HepG2 (cell line): ENCODE measurements around the gene MARCHF2. TPM values are rescaled to one million over a fixed set of nuclear protein-coding genes. Genes with fewer than 3 reads are reported as not detected.
A peak's percentile ranks its signal among the peaks of the same experiment; 100 is the strongest.

ENCODE experiments used
- CREB1 ChIP-seq, 2 experiments: fragments of 450-650 bp in 1 of 2; IDR thresholded peaks; 2 replicates each; pipeline ENCODE4 v1.6.1; 2016 to 2017; ENCODE audit warnings: control low read depth in 1 of 2, mild to moderate bottlenecking in 1 of 2, missing compliant biosample characterization in 1 of 2, missing genetic modification characterization in 1 of 2
- ETV5 ChIP-seq: IDR thresholded peaks from 2 replicates; pipeline ENCODE4 v1.6.1; 2018; ENCODE audit warnings: missing biosample characterization, missing genetic modification reagents, inconsistent platforms, borderline replicate concordance
- HCFC1 ChIP-seq: fragments of 150-350 bp; IDR thresholded peaks from 2 replicates; pipeline ENCODE4 v1.6.1; 2014; ENCODE audit warnings: low read depth, low read length
- HNF1A ChIP-seq, 2 experiments: sonication (generic) in 1 of 2; formaldehyde crosslinking in 1 of 2; IDR thresholded peaks; 2 replicates each; pipeline versions ENCODE4 v1.4.0 to v1.6.1; 2016 to 2020; ENCODE audit warnings: borderline replicate concordance in 1 of 2, low read depth in 1 of 2, mild to moderate bottlenecking in 1 of 2, missing genetic modification reagents in 1 of 2
- HNRNPK ChIP-seq: fragments of 200-400 bp; formaldehyde crosslinking; IDR thresholded peaks from 2 replicates; pipeline ENCODE4 v1.6.1; 2018; ENCODE audit warnings: low read length, low read depth, moderate library complexity, mild to moderate bottlenecking; ENCODE audit not compliant: poor library complexity, severe bottlenecking
- HOXA9 ChIP-seq: sonication (generic); formaldehyde crosslinking; IDR thresholded peaks from 2 replicates; pipeline ENCODE4 v1.8.1; 2022; ENCODE audit warnings: missing genetic modification reagents, mild to moderate bottlenecking, moderate library complexity, borderline replicate concordance
- IKZF4 ChIP-seq: sonication (generic); formaldehyde crosslinking; IDR thresholded peaks from 2 replicates; pipeline ENCODE4 v1.5.1; 2020; ENCODE audit warnings: borderline replicate concordance, mild to moderate bottlenecking, low read depth, missing genetic modification reagents; ENCODE audit errors: not compliant biosample characterization
- MAFK ChIP-seq, 2 experiments: IDR thresholded peaks in 1 of 2; conservative IDR thresholded peaks in 1 of 2; 2 replicates each; pipeline ENCODE4 v1.6.1; 2011; ENCODE audit warnings: improper control_type of control experiment in 2 of 2, low read length in 2 of 2
- NFATC3 ChIP-seq: sonication (generic); formaldehyde crosslinking; IDR thresholded peaks from 2 replicates; pipeline ENCODE4 v1.5.1; 2020; ENCODE audit warnings: mild to moderate bottlenecking, missing genetic modification reagents
- REXO4 ChIP-seq: sonication (generic); formaldehyde crosslinking; IDR thresholded peaks from 2 replicates; pipeline ENCODE4 v1.8.0; 2022; ENCODE audit warnings: missing genetic modification reagents, mild to moderate bottlenecking, borderline replicate concordance
- SRF ChIP-seq: IDR thresholded peaks from 2 replicates; pipeline ENCODE4 v1.6.1; 2011; ENCODE audit warnings: mild to moderate bottlenecking, low read depth, low read length, moderate library complexity
- STAG1 ChIP-seq: sonication (generic); formaldehyde crosslinking; IDR thresholded peaks from 2 replicates; pipeline ENCODE4 v1.4.0; 2020; ENCODE audit warnings: missing genetic modification reagents
- ZBTB3 ChIP-seq: sonication (generic); formaldehyde crosslinking; IDR thresholded peaks from 2 replicates; pipeline ENCODE4 v1.4.0; 2020; ENCODE audit warnings: low read depth, mild to moderate bottlenecking, moderate library complexity, missing genetic modification reagents, borderline replicate concordance
- ZNF121 ChIP-seq: sonication (generic); formaldehyde crosslinking; IDR thresholded peaks from 2 replicates; pipeline ENCODE4 v1.5.0; 2020; ENCODE audit warnings: mild to moderate bottlenecking, missing genetic modification reagents
- ZNF224 ChIP-seq: sonication (generic); formaldehyde crosslinking; IDR thresholded peaks from 2 replicates; pipeline ENCODE4 v1.5.0; 2020; ENCODE audit warnings: mild to moderate bottlenecking, missing genetic modification reagents
- ZNF230 ChIP-seq: sonication (generic); formaldehyde crosslinking; IDR thresholded peaks from 2 replicates; pipeline ENCODE4 v1.4.0; 2020; ENCODE audit warnings: mild to moderate bottlenecking, missing genetic modification reagents
- ZNF431 ChIP-seq: sonication (generic); formaldehyde crosslinking; IDR thresholded peaks from 2 replicates; pipeline ENCODE4 v1.9.0; 2022; ENCODE audit warnings: missing genetic modification reagents, low read depth, mild to moderate bottlenecking, borderline replicate concordance
- ZNF513 ChIP-seq: sonication (generic); formaldehyde crosslinking; conservative IDR thresholded peaks from 2 replicates; pipeline ENCODE4 v1.5.0; 2020; ENCODE audit warnings: missing genetic modification reagents
- ZNF550 ChIP-seq: sonication (generic); formaldehyde crosslinking; IDR thresholded peaks from 2 replicates; pipeline ENCODE4 v1.4.0; 2020; ENCODE audit warnings: mild to moderate bottlenecking, missing genetic modification reagents, borderline replicate concordance
- ZNF616 ChIP-seq: sonication (generic); formaldehyde crosslinking; IDR thresholded peaks from 2 replicates; pipeline ENCODE4 v1.5.0; 2020; ENCODE audit warnings: low read depth, mild to moderate bottlenecking, missing genetic modification reagents
- ZNF747 ChIP-seq: sonication (generic); formaldehyde crosslinking; IDR thresholded peaks from 2 replicates; pipeline ENCODE4 v1.8.1; 2023; ENCODE audit warnings: missing genetic modification reagents, mild to moderate bottlenecking, borderline replicate concordance
- ZSCAN20 ChIP-seq: sonication (generic); formaldehyde crosslinking; IDR thresholded peaks from 2 replicates; pipeline ENCODE4 v1.4.0; 2020; ENCODE audit warnings: missing genetic modification reagents, mild to moderate bottlenecking, borderline replicate concordance
- polyA plus RNA-seq, 8 experiments: library from polyadenylated mRNA; depleted of rRNA in 3 of 8; stranded (reverse) in 7 of 8; unstranded in 1 of 8; fragments of >200 nt; fragmentation: Illumina TruSeq in 4 of 8; extraction: Trizol in 4 of 8; gene quantifications; 2 replicates each; pipeline versions ENCODE4 v1.2.1 to v1.2.3, GENCODE V29; 2011 to 2016; ENCODE audit warnings: low read depth in 4 of 8, missing spikeins in 1 of 8, mixed read lengths in 1 of 8; ENCODE audit not compliant: insufficient read depth in 1 of 8
- total RNA-seq, 5 experiments: library from RNA; depleted of rRNA; stranded (reverse); fragments of >200 nt; fragmentation: Illumina TruSeq; extraction: Trizol; gene quantifications; 2 replicates each; pipeline ENCODE4 v1.2.3, GENCODE V29; 2016; ENCODE audit warnings: low read depth in 1 of 5

Gene MARCHF2
- total and polyA plus RNA-seq, 2 of the 13 experiments (the other 11 are each of a cell fraction or from before 2014, with no cell fraction given) = 12.7 to 13.0 TPM

DNA sequence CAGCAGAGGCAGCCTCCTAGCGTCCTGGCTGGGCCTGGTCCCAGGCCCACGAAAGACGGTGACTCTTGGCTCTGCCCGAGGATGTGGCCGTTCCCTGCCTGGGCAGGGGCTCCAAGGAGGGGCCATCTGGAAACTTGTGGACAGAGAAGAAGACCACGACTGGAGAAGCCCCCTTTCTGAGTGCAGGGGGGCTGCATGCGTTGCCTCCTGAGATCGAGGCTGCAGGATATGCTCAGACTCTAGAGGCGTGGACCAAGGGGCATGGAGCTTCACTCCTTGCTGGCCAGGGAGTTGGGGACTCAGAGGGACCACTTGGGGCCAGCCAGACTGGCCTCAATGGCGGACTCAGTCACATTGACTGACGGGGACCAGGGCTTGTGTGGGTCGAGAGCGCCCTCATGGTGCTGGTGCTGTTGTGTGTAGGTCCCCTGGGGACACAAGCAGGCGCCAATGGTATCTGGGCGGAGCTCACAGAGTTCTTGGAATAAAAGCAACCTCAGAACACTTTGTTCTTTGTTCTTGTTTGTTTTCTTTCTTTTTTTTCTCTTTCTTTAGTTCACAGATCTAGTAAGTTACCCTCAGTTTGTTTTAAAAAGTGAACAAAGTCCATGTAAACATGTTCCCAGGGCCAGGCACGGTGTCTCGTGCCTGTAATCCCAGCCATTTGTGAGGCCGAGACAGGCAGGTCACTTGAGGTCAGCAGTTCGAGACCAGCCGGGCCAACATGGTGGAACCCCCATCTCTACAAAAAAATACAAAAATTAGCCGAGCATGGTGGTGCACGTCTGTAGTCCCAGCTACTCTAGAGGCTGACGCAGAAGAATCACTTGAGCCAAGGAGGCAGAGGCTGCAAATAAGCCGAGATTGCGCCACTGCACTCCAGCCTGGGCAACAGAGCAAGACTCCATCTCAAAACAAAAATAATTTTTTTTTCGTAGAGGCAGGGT, 39.0 kb upstream of the MARCHF2 start (continued):
- TF ChIP-seq SRF (no peak), HCFC1 (no peak), ZNF513 (no peak), ETV5 (CRISPR knock-in tag) (peak; percentile 52; the same call in 1 of the 2 replicates), ZNF224 (0 out of 2 replicates have a peak, but pooled peaks have one; percentile 56), ZSCAN20 (CRISPR knock-in tag) (no peak), MAFK (conservative IDR thresholded peaks at IDR 0.05 in 1 of 2, IDR thresholded peaks at IDR 0.05 in 1 of 2; ENCODE audit: low read length in 2 of 2) (0 out of 4 replicates have a peak, but pooled peaks of 1 of the 2 experiments have one; percentile 12), CREB1 (IDR thresholded peaks at IDR 0.05) (no peak), CREB1 (CRISPR knock-in tag; IDR thresholded peaks at IDR 0.05) (peak; percentile 72), ZNF121 (CRISPR knock-in tag) (peak; percentile 98), ZNF550 (CRISPR knock-in tag) (no peak), REXO4 (CRISPR knock-in tag) (no peak), HNF1A (IDR thresholded peaks at IDR 0.05; ENCODE audit: low read depth) (peak; percentile 61; the same call in 1 of the 2 replicates), HNF1A (CRISPR knock-in tag; IDR thresholded peaks at IDR 0.05; ENCODE audit: borderline replicate concordance) (no peak; the same call in 1 of the 2 replicates), NFATC3 (CRISPR knock-in tag) (no peak), ZNF230 (CRISPR knock-in tag) (no peak), ZNF747 (CRISPR knock-in tag) (no peak; the same call in 1 of the 2 replicates), HNRNPK (no peak), ZNF431 (CRISPR knock-in tag) (0 out of 2 replicates have a peak, but pooled peaks have one; percentile 67), ZNF616 (CRISPR knock-in tag) (0 out of 2 replicates have a peak, but pooled peaks have one; percentile 57), ZBTB3 (CRISPR knock-in tag) (0 out of 2 replicates have a peak, but pooled peaks have one; percentile 43), HOXA9 (no peak), IKZF4 (CRISPR knock-in tag) (no peak), STAG1 (CRISPR knock-in tag) (peak; percentile 79)
